HG03432 (cell line): Measurements from ENCODE around the gene CRB1.

Experiments
- ATAC-seq: cut with Tn5 transposase; IDR thresholded peaks from one replicate; pipeline ENCODE4 v1.9.1; 2021; ENCODE audit warnings: mild to moderate bottlenecking, moderate library complexity; ENCODE audit not compliant: unreplicated experiment

CRB1 gene

DNA sequence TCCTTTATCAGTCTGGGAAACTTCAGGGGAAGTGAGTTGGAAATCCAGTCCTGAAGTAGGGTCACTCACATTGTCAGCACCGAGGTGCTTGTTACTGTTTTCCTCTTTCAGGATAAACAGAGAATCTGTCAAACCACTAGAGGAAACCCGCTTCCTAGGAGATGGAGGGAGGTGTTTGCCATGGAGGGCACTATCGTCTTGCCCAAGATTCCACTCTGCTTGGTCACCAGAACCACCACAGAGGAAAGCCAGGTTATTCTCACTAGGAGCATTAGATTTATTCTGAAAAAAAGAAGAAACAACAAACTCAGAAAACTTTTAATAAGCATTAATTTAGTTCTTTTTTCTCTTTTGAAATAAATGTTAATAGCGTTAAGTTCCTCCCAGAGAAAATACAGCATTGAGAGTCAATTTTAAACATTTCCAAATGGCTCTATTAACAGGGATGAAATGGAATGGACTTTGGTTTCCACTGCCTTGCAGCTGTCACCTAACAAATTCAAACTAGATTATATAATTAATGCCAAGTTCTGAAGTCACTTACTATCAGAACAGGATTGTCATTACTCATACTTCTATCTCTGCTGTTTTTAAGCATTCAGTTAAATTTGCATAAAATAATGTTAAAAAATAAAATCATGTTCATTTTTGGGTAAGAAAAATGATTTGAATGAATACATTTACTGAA lies 242.8 kb downstream of the CRB1 start:
- no peak for ATAC-seq

DNA sequence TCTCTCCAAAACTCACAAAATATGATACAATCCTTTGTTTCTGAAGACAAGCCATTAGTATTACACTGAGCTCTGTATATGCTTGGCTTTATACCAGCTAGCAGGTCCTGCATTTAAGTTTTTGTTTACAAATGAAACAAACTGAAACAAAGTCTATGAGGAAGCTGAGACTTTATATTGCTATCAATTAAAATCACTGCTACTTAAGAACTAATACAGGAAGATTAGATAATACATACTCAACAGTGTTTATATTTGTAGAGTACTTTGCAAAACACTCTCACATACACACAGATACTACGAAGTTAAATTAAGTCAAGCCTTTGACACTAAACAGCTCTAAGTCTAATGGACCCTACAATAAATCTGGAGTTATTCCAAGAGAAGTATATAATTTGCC lies 247.4 kb downstream of the CRB1 start:
- ATAC-seq, result no peak

DNA sequence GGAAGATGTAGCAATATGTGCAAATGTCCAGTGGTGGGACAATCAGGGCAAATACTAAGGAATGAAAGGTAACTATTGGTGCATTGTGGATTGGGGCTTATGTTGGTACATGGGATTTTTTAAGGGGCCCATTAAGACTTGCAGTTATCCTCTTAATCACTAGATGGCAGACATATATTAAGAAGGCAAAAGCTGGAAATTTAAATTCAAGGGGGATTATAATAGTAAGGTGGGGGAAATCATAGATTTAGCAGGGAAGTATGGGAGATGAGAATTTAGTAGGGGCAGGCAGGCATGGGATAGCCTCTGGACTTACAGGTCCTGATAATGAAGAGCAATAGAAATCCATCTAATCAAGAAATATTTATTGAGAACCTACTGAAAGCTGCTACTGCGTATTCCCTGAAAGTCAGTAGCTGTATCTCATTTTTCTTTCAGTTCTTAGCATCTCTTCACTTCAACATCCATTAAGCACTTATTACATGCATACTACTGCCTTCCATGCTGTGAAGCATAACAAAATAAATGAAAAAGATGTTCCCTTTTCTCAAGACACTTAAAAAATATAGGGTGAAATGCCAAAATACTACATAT lies 251.8 kb downstream of the CRB1 start:
- ATAC-seq, result peak; percentile 35

DNA sequence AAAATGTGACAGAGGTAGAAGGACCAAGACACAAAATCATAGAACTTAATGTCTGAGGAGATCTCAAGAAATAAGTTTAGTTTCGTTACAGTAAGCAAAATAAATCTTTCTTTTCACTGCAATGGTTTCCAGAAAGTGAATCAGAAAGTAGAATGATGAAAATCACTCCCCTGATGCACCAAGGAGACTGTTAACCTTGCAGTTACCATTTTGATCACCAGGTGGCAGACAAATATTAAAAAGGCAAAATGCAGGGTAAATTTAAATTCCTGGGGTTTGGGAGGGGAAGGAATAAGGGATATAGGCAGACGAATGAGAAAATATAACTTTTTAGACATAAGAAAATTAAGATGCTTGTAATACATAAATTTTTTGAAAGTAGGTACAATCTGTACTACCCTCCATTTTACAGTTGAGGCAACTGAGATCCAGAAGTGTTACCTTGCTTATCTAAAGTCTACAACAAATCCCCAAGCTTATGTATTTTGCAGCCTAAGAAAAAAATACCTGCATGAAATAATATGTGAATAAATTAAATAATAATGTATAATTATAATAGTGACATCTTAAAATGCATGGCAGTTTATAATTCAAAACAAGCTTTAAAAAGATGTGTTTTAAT lies 253.2 kb downstream of the CRB1 start:
- peak; percentile 73 for ATAC-seq

GRCh38 chr1:197526736-197527371 lies 258.8 kb downstream of the CRB1 start:
- ATAC-seq, result peak; percentile 45
